GM12864 (cell line): ENCODE measurements around the gene DDR2.

Source experiments
- DNase-seq: peaks from one replicate; pipeline ENCODE4 v3.0.0-alpha.2; 2011; ENCODE audit warnings: low read depth
- H3K4me3 ChIP-seq: 2 replicates; pipeline ENCODE4 v1.5.1; 2011; ENCODE audit warnings: mild to moderate bottlenecking, low read depth, low read length, control low read depth
- CTCF ChIP-seq: IDR thresholded peaks from 2 replicates; pipeline ENCODE4 v1.5.1; 2011; ENCODE audit warnings: low read depth, mild to moderate bottlenecking, moderate library complexity, low read length, control low read depth, inconsistent platforms; ENCODE audit errors: missing control alignments

The DDR2 gene

GRCh38 chr1:162678439-162678838, 46.2 kb downstream of the DDR2 start:
- DNase-seq: no peak

GRCh38 chr1:162679298-162679697, 47.0 kb downstream of the DDR2 start:
- no peak for TF ChIP-seq CTCF
- DNase-seq: no peak
- H3K4me3 ChIP-seq: no peak overlapping the region

More at GRCh38 chr1:162678439-162678838, 46.2 kb downstream of the DDR2 start:
- TF ChIP-seq CTCF: no peak
- no peak overlapping the region for H3K4me3 ChIP-seq

- no peak overlapping the region for H3K4me3 ChIP-seq
- DNase-seq: no peak
- no peak for TF ChIP-seq CTCF
Observed at GRCh38 chr1:162680419-162681121, 48.3 kb downstream of the DDR2 start.

- H3K4me3 ChIP-seq: no peak overlapping the region
- no peak for DNase-seq
- TF ChIP-seq CTCF: no peak
Observed at GRCh38 chr1:162681122-162681436, 48.8 kb downstream of the DDR2 start.

- H3K4me3 ChIP-seq: no peak overlapping the region
- no peak for TF ChIP-seq CTCF
- no peak for DNase-seq
Observed at GRCh38 chr1:162682013-162682419, 49.8 kb downstream of the DDR2 start.

GRCh38 chr1:162687870-162688269, 55.6 kb downstream of the DDR2 start:
- no peak overlapping the region for H3K4me3 ChIP-seq
- no peak for TF ChIP-seq CTCF
- DNase-seq: no peak

- DNase-seq: no peak
- TF ChIP-seq CTCF: no peak
Observed at GRCh38 chr1:162688521-162688920, 56.3 kb downstream of the DDR2 start.

More at GRCh38 chr1:162688521-162688920, 56.3 kb downstream of the DDR2 start:
- H3K4me3 ChIP-seq: no peak overlapping the region
